GM23338 (cell line): Measurements from ENCODE around the gene XPOT. TPM values are rescaled to one million over a fixed set of nuclear protein-coding genes. Genes with fewer than 3 reads are reported as not detected.

Source experiments
- ATAC-seq: fragments of 200-7000 bp; cut with Tn5 transposase; 3 replicates; pipeline ENCODE4 v1.9.1; 2020
- DNase-seq: peaks from one replicate; pipeline ENCODE4 v3.0.0-alpha.2; 2015; ENCODE audit warnings: low spot score
- H2AFZ ChIP-seq: fragments of 200-600 bp; sonication (generic); 2 replicates; pipeline ENCODE4 v1.8.0; 2016; ENCODE audit warnings: antibody characterized with exemption, mild to moderate bottlenecking, moderate library complexity
- H3F3A ChIP-seq: fragments of 200-600 bp; sonication (generic); replicated peaks from 2 replicates; pipeline ENCODE4 v1.8.0; 2017; ENCODE audit warnings: antibody characterized with exemption, mixed run types, low read depth
- H3K27ac ChIP-seq: fragments of 200-600 bp; sonication (generic); 2 replicates; pipeline ENCODE4 v1.6.1; 2016; ENCODE audit warnings: low read depth
- H3K27me3 ChIP-seq: fragments of 200-600 bp; sonication (generic); 2 replicates; pipeline ENCODE4 v1.8.0; 2016; ENCODE audit warnings: mild to moderate bottlenecking, mixed run types, moderate library complexity; ENCODE audit not compliant: insufficient read depth
- H3K36me3 ChIP-seq: fragments of 200-600 bp; sonication (generic); 2 replicates; pipeline ENCODE4 v1.8.0; 2016; ENCODE audit warnings: mild to moderate bottlenecking; ENCODE audit not compliant: insufficient read depth
- H3K4me1 ChIP-seq: fragments of 200-600 bp; sonication (generic); 2 replicates; pipeline ENCODE4 v1.8.0; 2016; ENCODE audit warnings: mild to moderate bottlenecking, moderate library complexity; ENCODE audit not compliant: insufficient read depth
- H3K4me2 ChIP-seq: fragments of 200-600 bp; sonication (generic); 2 replicates; pipeline ENCODE4 v1.7.1; 2017; ENCODE audit warnings: mixed run types
- H3K4me3 ChIP-seq: fragments of 200-600 bp; sonication (generic); 2 replicates; pipeline ENCODE4 v1.6.1; 2016; ENCODE audit warnings: mixed run types
- H3K79me2 ChIP-seq: fragments of 200-600 bp; sonication (generic); replicated peaks from 2 replicates; pipeline ENCODE4 v1.8.0; 2017; ENCODE audit warnings: mild to moderate bottlenecking; ENCODE audit not compliant: insufficient read depth
- H3K9me2 ChIP-seq: fragments of 200-600 bp; sonication (generic); 2 replicates; pipeline ENCODE4 v1.8.0; 2017; ENCODE audit not compliant: insufficient read depth
- H4K20me1 ChIP-seq: fragments of 200-600 bp; sonication (generic); replicated peaks from 2 replicates; pipeline ENCODE4 v1.8.0; 2017; ENCODE audit warnings: mild to moderate bottlenecking; ENCODE audit not compliant: insufficient read depth
- H3K27ac Mint-ChIP-seq: 2 replicates; pipeline ENCODE4 v1.8.0; 2020; ENCODE audit warnings: inconsistent platforms, mild to moderate bottlenecking, moderate library complexity, mixed read lengths
- H3K27me3 Mint-ChIP-seq: 3 replicates; pipeline ENCODE4 v1.8.0; 2022; ENCODE audit warnings: low read depth, mild to moderate bottlenecking, moderate library complexity, mixed read lengths, inconsistent platforms; ENCODE audit not compliant: insufficient read depth, poor library complexity
- H3K36me3 Mint-ChIP-seq: 3 replicates; pipeline ENCODE4 v1.8.0; 2021; ENCODE audit warnings: low read depth, mild to moderate bottlenecking, inconsistent platforms, moderate library complexity, mixed read lengths
- H3K4me1 Mint-ChIP-seq: 3 replicates; pipeline ENCODE4 v1.8.0; 2020; ENCODE audit warnings: mild to moderate bottlenecking, inconsistent platforms, mixed read lengths
- H3K4me3 Mint-ChIP-seq: 3 replicates; pipeline ENCODE4 v1.8.0; 2021; ENCODE audit warnings: moderate library complexity, mild to moderate bottlenecking, inconsistent platforms, mixed read lengths
- H3K9me3 Mint-ChIP-seq: 3 replicates; pipeline ENCODE4 v1.8.0; 2020; ENCODE audit warnings: moderate library complexity, mild to moderate bottlenecking, inconsistent platforms, mixed read lengths
- REST ChIP-seq: IDR thresholded peaks from one replicate; pipeline ENCODE4 v1.6.1; 2018; ENCODE audit warnings: antibody characterized with exemption; ENCODE audit not compliant: unreplicated experiment
- STAT1 ChIP-seq: IDR thresholded peaks from one replicate; pipeline ENCODE4 v1.6.1; 2016; ENCODE audit warnings: antibody characterized with exemption; ENCODE audit not compliant: unreplicated experiment
- ZNF331 ChIP-seq: fragments of 250-450 bp; sonication (Bioruptor Pico); IDR thresholded peaks from 2 replicates; pipeline ENCODE4 v1.5.0; 2020; ENCODE audit warnings: low read depth, mild to moderate bottlenecking, moderate library complexity
- ZNF462 ChIP-seq: fragments of 250-450 bp; sonication (Bioruptor Pico); IDR thresholded peaks from 2 replicates; pipeline ENCODE4 v1.5.0; 2020; ENCODE audit warnings: mild to moderate bottlenecking, moderate library complexity
- polyA plus RNA-seq: library from polyadenylated mRNA; unstranded; fragments of >200 nt; fragmentation: Nextera tagmentation; extraction: Ambion mirVana; gene quantifications from 2 replicates; pipeline ENCODE4 v1.2.1, GENCODE V29; 2016
- total RNA-seq: library from RNA; depleted of rRNA; stranded (reverse); fragments of >200 nt; shearing (Covaris generic); gene quantifications from 2 replicates; pipeline ENCODE4 v1.2.3, GENCODE V29; 2014

Gene XPOT
- total and polyA plus RNA-seq, 2 experiments from 2014 or later, result 58.7 to 145 TPM

- no peaks in the 10 kb centered on the region for H3K4me1 ChIP-seq
- no peak overlapping the region for H3K27ac Mint-ChIP-seq
- no peak for ATAC-seq
These were observed 65.4 kb downstream of the XPOT start for GRCh38 chr12:64469455-64470142.

GRCh38 chr12:64470495-64470894 is 66.3 kb downstream of the XPOT start:
- no peak for ATAC-seq
- Histone ChIP-seq H3K4me2 (no peak overlapping the region), H3K27ac (no peak overlapping the region), H3K4me3 (no peak overlapping the region), H3K9me2 (no peaks in the 10 kb centered on the region), H3K27me3 (no peaks in the 10 kb centered on the region), H3K36me3 (peaks cover 34% of the 10 kb centered on the region), H4K20me1 (peaks cover 6% of the 10 kb centered on the region; the same call in 1 of the 2 replicates), H3F3A (no peaks in the 10 kb centered on the region), H3K4me1 (no peaks in the 10 kb centered on the region), H2AFZ (no peak overlapping the region), H3K79me2 (peaks cover 8% of the 10 kb centered on the region)
- peaks cover 71% of the 10 kb centered on the region for H3K36me3 Mint-ChIP-seq
- peaks cover 8% of the 10 kb centered on the region for H3K9me3 Mint-ChIP-seq
- peaks cover 2% of the 10 kb centered on the region for H3K27me3 Mint-ChIP-seq
- no peak overlapping the region for H3K4me3 Mint-ChIP-seq
- no peaks in the 10 kb centered on the region for H3K4me1 Mint-ChIP-seq
- no peak for DNase-seq
- H3K27ac Mint-ChIP-seq, result no peak overlapping the region
- no peak for TF ChIP-seq ZNF331
- TF ChIP-seq ZNF462, result no peak
- no peak for TF ChIP-seq STAT1

More at GRCh38 chr12:64469455-64470142, 65.4 kb downstream of the XPOT start:
- Mint-ChIP-seq H3K4me1 (no peaks in the 10 kb centered on the region), H3K27me3 (no peaks in the 10 kb centered on the region), H3K9me3 (peaks cover 1% of the 10 kb centered on the region; the same call in 1 of the 3 replicates), H3K36me3 (peaks cover 71% of the 10 kb centered on the region), H3K4me3 (no peak overlapping the region)
- Histone ChIP-seq H4K20me1 (peaks cover 3% of the 10 kb centered on the region; the same call in 1 of the 2 replicates), H3K27ac (no peak overlapping the region), H2AFZ (no peak overlapping the region), H3K36me3 (peaks cover 31% of the 10 kb centered on the region), H3K9me2 (no peaks in the 10 kb centered on the region), H3K27me3 (no peaks in the 10 kb centered on the region), H3K4me2 (no peak overlapping the region), H3K79me2 (peaks cover under 1% of the 10 kb centered on the region; the same call in 1 of the 2 replicates), H3K4me3 (no peak overlapping the region), H3F3A (no peaks in the 10 kb centered on the region)
- no peak for TF ChIP-seq REST
- no peak for TF ChIP-seq ZNF331
- DNase-seq, result no peak
